ENCODE measurements around the gene SGF29.

GRCh38 chr16:28544998-28545397 is 8.7 kb upstream of the SGF29 start:
- no peak for TF ChIP-seq CTCF (IDR thresholded peaks at IDR 0.05)
- no peak for TF ChIP-seq EP300 (IDR thresholded peaks at IDR 0.05)
- TF ChIP-seq POLR2A (IDR thresholded peaks at IDR 0.05), result no peak

All from ovary (tissue), 3 donors.